GM12801 (cell line): ENCODE results near the gene NPDC1.

Source experiments
- CTCF ChIP-seq: IDR thresholded peaks from one replicate; pipeline ENCODE4 v1.5.1; 2011; ENCODE audit warnings: control low read depth; ENCODE audit not compliant: insufficient read length; ENCODE audit errors: extremely low read depth

Gene NPDC1, protein sequence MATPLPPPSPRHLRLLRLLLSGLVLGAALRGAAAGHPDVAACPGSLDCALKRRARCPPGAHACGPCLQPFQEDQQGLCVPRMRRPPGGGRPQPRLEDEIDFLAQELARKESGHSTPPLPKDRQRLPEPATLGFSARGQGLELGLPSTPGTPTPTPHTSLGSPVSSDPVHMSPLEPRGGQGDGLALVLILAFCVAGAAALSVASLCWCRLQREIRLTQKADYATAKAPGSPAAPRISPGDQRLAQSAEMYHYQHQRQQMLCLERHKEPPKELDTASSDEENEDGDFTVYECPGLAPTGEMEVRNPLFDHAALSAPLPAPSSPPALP

GRCh38 chr9:137046088-137046787, at the start of gene NPDC1:
TSS of gene NPDC1 (minus strand) at chr9:137046177. CDS start at chr9:137045989, 188 bp downstream.
- no peak for TF ChIP-seq CTCF

DNA sequence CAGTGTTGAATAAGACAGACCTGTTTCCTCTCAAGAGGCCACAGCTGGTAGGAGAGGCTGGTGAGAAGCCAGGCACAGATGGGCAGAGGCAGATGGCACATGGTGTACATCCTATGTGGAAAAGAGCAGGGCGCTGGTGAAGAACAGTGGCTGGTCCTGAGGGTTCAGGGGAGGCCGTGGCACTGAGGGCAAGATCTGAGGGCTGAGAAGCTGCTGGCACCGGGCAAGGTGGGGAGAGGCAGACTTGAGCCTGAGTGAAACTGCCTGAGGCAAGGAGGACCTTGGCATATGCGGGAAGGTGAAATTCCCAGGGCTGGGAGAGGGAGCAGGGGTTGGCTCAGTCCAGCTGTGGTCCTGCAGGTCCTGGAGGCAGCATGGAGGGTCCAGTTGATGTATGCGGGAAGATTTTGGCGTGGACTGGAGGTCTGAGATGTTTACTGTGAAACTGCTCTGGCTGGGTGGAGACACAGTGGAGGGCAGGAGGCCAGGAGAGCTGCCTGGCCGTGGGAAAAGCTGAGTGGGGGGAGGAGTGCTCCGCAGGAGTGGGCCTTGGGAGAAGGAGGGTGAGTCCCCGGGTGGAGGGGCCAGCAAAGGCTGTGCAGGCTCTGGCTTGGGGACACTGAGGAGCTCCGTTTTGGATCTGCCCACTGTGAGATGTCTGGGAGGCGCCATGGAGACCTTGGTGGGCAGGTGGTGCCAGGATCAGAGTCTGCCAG, 43.4 kb upstream of the NPDC1 start:
- no peak for TF ChIP-seq CTCF

GRCh38 chr9:137088121-137088520, 42.1 kb upstream of the NPDC1 start:
- no peak for TF ChIP-seq CTCF

GRCh38 chr9:137087409-137087925, 41.5 kb upstream of the NPDC1 start:
- no peak for TF ChIP-seq CTCF

DNA sequence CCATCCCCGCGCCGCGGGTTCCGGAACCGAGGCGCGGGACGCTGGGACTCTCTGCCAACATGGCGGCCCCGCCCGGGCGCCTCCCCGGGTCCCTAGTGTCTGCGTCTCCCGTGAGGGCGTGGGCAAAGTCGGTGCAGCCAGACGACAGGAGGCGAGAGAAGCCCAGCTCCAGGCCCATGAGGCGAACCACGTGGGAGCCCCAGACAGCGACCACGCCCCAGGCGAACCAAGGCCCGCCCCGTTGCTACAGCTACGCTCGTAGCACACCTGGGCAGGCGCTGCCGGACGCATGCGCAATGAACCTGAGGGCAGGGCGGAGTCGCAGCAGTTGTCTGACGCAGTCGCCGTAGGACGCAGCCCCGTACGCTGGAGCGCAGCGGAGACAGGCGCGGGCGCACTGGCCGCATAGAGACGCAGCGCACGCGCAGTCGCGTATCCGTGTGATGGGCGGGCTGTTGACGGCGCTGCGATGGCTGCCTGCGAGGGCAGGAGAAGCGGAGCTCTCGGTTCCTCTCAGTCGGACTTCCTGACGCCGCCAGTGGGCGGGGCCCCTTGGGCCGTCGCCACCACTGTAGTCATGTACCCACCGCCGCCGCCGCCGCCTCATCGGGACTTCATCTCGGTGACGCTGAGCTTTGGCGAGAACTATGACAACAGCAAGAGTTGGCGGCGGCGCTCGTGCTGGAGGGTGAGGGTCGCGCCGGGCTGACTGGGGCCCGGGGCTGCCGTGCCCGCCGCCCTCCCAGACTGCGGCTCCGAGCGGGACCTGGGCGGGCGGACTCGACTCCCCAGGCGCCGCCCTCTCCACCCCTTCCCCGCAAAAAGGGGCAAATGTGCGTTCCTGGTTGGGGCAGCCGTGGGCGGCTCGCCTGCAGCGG, 40.8 kb upstream of the NPDC1 start, which contains the start of gene MAN1B1:
Gene MAN1B1, plus strand, starts transcription at position 455 of the 878 bp plus-strand sequence. Its CDS starts 15 bp downstream, at position 470.
- no peak for TF ChIP-seq CTCF

- no peak for TF ChIP-seq CTCF
Measured at GRCh38 chr9:137085920-137086530, 40.0 kb upstream of the NPDC1 start.
